Bronchial smooth muscle cell (primary cell): ENCODE measurements around the gene P4HA2. TPM values are rescaled to one million over a fixed set of nuclear protein-coding genes. Genes with fewer than 3 reads are reported as not detected.

Experiments
- total RNA-seq: library from RNA; depleted of rRNA; stranded (reverse); fragments of >200 nt; gene quantifications from 2 replicates; pipeline ENCODE4 v1.2.1, GENCODE V29; 2014

Gene P4HA2
- 199 and 465 TPM in 2 replicates for total RNA-seq

DNA sequence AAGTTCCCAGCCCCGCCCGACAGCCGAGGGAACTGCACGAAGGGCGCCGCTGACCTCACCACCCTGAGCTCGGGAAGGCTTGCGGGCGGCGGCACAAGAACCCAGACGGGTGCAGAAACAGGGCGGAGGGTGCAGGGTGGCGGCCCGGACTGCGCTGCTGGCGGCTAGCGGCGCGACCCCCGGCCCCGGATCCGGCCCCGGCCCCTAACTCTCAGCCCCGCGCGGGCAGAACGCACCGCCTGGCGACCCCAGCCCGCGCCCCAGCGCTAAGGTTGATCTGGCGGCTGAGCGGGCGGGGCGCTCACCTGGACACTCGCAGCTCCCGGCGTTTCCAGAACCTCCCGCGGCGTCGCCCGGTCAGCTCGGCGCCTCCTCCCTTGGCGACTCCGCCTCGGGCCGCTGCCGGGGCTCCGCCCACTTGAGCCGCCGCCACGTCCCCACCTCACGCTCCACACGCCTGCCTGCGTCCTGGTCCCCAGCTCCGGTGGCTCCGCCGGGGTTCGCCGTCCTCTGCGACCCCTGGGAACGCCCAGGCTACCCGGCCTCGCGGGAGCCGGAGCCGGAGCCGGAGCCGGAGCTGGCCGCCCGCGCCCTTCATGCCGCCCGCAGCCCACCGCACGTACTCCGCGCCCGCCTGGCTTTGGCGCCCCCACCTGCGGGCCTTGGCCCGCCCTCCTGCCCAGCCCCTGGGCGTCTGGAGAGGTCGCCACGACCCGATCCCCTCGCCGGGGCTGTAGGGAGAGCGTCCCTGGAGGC lies at the start of gene P4HA2:
P4HA2 (minus strand) TSS at position 369 of the 756 bp plus-strand sequence. CDS start 9,227 bp downstream, outside the sequence.

DNA sequence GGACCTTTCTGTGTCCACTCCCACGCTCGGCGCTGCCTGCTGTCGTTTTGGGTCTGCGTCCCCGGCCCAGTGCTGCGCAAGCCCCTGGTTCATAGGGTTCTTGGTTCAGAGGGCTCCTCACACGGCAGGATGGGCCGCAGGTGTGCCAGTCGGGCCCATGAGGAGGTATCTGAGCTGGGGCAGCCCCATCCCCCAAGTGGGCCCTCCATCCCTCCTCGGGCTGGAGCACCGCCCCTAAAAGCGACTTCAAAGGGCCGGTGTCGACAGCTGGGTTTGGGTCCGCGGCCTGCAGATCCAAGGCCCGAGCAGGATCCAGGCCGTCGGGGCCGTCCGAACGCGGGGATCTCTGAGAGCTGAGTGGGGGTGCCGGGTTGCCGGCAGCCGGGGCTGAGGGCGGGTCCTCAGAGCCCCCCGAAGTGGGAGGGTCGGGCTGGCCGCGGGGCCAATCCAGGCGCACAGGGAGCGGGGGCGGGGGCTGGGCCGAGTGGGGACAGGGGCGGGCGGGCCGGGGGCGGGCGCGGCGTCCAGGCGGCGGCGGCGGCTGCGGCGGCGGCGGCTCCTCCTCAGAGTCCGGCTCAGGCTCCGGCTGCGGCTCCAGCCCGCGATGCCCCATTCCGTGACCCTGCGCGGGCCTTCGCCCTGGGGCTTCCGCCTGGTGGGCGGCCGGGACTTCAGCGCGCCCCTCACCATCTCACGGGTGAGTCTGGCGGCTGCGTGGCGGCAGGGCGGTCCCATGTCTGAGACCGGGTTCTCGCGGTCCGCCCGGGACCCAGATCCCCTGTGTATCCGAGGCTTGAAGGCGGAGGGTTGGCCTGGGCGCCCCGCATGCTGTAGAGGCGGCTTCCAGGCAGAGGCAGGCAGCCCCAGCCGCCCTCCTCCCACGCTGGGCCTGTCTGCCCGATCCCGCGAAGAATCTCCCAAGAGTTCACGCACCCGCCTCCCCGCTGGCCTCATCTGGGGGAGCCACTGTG lies 29.8 kb upstream of the P4HA2 start, which contains the start of gene PDLIM4:
PDLIM4 (plus strand) TSS at position 566 of the 971 bp plus-strand sequence; CDS start at position 605, 39 bp downstream.

Other genes with a start within 250 kb of the P4HA2 start
- under 0.01 and 0.17 TPM in 2 replicates for gene ACSL6, start 216.2 kb downstream of the P4HA2 start, total RNA-seq
- not detected in 2 replicates for gene IL3, start 167.2 kb downstream of the P4HA2 start, total RNA-seq
- gene CSF2, start 154.1 kb downstream of the P4HA2 start, total RNA-seq = not detected in 2 replicates
- gene PDLIM4, start 29.8 kb upstream of the P4HA2 start, total RNA-seq = 49.3 and 72.6 TPM in 2 replicates
- gene SLC22A4, start 66.5 kb upstream of the P4HA2 start, total RNA-seq = 1.2 and 4.4 TPM in 2 replicates
- gene SLC22A5, start 141.9 kb upstream of the P4HA2 start, total RNA-seq = 5.9 and 6.0 TPM in 2 replicates